Heart left ventricle (tissue), 13 donors: ENCODE data around the gene ZMIZ1.

ENCODE experiments used
- POLR2A ChIP-seq, 2 donors: fragments of 450-650 bp; IDR thresholded peaks; one replicate each; pipeline ENCODE4 v1.6.1; 2017; ENCODE audit warnings: antibody characterized with exemption in 2 of 2, mild to moderate bottlenecking in 2 of 2, moderate library complexity in 2 of 2
- TF ChIP-seq, protein P1 (sequence below), 12 donors: fragments of 200-600 bp; sonication (generic) in 4 of 12; IDR thresholded peaks; one replicate each; pipeline versions ENCODE4 v1.5.0 to v1.8.0; 2018 to 2022; ENCODE audit warnings: antibody characterized with exemption in 12 of 12, mild to moderate bottlenecking in 5 of 12
- donor health status: ischemic (EF 13 %, LVEDD 7.1; RV severe dilation, severe dysfunction).
- donor health status: DM: no; HTN: yes; CAD: no.
- donor health status: DM: no; HTN: no; CAD: no.
- donor health status: ischemic (EF 25% LVEDD 6.9; RV normal size, moderate dysfunction).
- donor health status: ischemic (EF 25% LVEDD 5.7; RV mildly dilated, moderate dysfunction).
- donor health status: ischemic (EF 35%, LVEDD 5.7; RV mildly dilated, moderate dysfunction).
- donor health status: nonischemic (EF 11% LVEDD 7.7; RV severe dilation, severe dysfunction).
- donor health status: DM: yes; HTN: yes; CAD: no.
- donor health status: PGD.
- donor health status: ischemic (EF 29% LVEDD 5.4; RV normal size, mild dysfunction).
- donor health status: nonischemic (EF 23%, LVEDD 6.1; RV moderate dilation, normal function).

DNA sequence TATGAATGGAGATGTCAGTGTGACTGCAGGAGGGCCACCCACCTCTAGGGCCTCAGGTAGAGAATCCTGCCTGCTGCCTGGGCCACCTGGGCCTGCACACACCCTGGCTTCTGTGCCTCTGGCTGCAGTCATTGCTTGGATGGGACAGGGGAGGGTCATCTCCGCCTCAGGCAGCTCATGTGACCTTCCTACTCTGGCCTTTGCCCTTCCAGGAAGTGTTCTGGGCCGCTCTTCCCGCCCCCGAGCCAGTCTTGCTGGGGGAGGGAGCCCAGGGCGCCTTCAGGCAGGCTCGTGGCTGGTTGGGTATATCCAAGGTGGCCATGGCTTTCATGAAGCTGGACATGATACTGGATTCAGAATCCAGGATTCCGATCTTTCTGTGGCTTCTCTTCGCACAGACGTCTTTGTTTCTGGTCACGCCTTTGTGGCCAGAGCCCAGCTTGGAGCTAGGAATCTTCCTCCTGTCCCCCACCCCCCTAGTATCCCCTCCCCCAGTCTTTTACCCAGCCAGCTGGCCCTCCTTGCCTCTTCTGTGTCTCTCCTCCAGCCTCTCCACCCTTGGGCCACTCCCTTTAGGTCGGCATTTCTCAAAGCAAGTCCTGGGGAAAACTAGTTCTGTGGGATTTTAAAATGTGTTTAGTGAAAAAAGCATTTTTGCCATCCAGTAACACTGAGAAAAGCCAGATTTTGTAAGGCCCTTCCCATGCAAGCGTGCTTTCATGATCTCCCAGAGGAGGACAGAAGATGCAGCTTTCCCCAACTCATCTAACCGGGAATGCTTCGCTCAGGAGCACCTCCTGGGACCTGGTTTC lies 119.6 kb downstream of the ZMIZ1 start:
- TF ChIP-seq, protein P1, sequence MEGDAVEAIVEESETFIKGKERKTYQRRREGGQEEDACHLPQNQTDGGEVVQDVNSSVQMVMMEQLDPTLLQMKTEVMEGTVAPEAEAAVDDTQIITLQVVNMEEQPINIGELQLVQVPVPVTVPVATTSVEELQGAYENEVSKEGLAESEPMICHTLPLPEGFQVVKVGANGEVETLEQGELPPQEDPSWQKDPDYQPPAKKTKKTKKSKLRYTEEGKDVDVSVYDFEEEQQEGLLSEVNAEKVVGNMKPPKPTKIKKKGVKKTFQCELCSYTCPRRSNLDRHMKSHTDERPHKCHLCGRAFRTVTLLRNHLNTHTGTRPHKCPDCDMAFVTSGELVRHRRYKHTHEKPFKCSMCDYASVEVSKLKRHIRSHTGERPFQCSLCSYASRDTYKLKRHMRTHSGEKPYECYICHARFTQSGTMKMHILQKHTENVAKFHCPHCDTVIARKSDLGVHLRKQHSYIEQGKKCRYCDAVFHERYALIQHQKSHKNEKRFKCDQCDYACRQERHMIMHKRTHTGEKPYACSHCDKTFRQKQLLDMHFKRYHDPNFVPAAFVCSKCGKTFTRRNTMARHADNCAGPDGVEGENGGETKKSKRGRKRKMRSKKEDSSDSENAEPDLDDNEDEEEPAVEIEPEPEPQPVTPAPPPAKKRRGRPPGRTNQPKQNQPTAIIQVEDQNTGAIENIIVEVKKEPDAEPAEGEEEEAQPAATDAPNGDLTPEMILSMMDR (IDR thresholded peaks at IDR 0.05), result no peak
- TF ChIP-seq POLR2A (IDR thresholded peaks at IDR 0.05), result no peak
